ENCODE measurements around the gene CXCR4. TPM values are rescaled to one million over a fixed set of nuclear protein-coding genes. Genes with fewer than 3 reads are reported as not detected.

The CXCR4 gene
- total and polyA plus RNA-seq, 10 of the 15 experiments (the other 5 are each of a cell fraction or from before 2014, with no cell fraction given) = 31.1 to 749 (median 52.7) TPM

DNA sequence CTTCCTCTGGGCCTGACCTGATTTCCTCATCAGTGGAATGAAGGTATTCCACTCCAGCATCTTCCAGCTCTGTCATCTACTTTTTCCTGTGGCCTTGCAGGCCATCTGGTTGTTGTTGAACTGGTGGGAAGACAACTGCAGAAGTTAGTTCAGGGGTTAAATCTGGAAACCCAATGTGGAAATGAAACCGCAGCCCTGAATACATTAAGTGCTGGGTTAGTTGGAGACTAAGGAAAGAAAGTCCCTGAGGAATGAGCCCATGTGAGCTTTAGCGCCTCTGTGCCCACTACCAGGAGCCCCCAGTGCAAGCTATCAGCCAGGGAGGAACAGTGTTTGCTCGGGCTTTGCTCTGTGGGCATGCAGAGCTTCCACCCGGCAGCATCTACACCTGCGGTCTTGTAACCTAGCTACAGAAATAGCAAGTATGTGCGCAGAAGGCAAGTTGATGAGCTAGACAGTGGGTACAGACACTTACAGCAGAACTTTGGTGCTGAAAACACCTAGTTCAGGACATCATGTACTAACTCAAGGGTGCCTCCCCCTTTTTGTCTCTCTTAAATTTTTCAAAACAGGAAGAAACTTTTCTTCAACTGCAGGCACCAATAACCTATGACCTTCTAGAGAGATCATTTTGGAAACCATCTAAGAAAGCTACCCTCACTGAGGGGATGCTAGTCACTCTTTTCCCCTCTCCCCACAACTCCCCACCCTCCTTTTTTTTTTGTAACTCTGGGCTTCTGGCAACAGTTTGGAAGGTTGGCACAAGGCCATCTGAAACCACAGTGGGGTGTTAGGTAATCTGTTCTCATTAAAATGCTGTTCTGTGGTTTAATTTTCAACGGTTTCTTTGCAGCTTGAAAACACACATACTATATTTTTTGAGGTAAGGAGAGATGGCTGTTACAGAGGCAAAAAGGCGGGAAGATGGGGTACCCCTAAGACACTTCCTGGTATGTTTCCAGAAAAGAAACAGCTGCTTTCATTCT lies 18.3 kb upstream of the CXCR4 start (continued):
- TF ChIP-seq, protein P1, sequence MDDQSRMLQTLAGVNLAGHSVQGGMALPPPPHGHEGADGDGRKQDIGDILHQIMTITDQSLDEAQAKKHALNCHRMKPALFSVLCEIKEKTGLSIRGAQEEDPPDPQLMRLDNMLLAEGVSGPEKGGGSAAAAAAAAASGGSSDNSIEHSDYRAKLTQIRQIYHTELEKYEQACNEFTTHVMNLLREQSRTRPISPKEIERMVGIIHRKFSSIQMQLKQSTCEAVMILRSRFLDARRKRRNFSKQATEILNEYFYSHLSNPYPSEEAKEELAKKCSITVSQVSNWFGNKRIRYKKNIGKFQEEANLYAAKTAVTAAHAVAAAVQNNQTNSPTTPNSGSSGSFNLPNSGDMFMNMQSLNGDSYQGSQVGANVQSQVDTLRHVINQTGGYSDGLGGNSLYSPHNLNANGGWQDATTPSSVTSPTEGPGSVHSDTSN (IDR thresholded peaks at IDR 0.05; ENCODE audit: insufficient replicate concordance, low read depth, low read length) = no peak
- TF ChIP-seq TAF1 (IDR thresholded peaks at IDR 0.05; ENCODE audit: borderline replicate concordance, low read depth, low read length) (no peak), CHD1 (IDR thresholded peaks at IDR 0.05; ENCODE audit: low read depth, low read length) (peak; percentile 54; the same call in 1 of the 2 replicates), FOXM1 (IDR thresholded peaks at IDR 0.05; ENCODE audit: low read depth, low read length) (peak; percentile 47; the same call in 1 of the 2 replicates), SMARCA5 (IDR thresholded peaks at IDR 0.05) (no peak), IRF4 (IDR thresholded peaks at IDR 0.05; ENCODE audit: low read depth, low read length) (0 out of 2 replicates have a peak, but pooled peaks have one; percentile 47), KLF5 (IDR thresholded peaks at IDR 0.05; ENCODE audit: partially characterized antibody) (peak; percentile 78), EP300 (IDR thresholded peaks at IDR 0.05; ENCODE audit: borderline replicate concordance in 1 of 2, control insufficient read depth in 1 of 2, low read depth in 2 of 2, low read length in 2 of 2) (peak; percentile 97; a peak in 3 of 4 replicates)
- TF ChIP-seq, protein P2, sequence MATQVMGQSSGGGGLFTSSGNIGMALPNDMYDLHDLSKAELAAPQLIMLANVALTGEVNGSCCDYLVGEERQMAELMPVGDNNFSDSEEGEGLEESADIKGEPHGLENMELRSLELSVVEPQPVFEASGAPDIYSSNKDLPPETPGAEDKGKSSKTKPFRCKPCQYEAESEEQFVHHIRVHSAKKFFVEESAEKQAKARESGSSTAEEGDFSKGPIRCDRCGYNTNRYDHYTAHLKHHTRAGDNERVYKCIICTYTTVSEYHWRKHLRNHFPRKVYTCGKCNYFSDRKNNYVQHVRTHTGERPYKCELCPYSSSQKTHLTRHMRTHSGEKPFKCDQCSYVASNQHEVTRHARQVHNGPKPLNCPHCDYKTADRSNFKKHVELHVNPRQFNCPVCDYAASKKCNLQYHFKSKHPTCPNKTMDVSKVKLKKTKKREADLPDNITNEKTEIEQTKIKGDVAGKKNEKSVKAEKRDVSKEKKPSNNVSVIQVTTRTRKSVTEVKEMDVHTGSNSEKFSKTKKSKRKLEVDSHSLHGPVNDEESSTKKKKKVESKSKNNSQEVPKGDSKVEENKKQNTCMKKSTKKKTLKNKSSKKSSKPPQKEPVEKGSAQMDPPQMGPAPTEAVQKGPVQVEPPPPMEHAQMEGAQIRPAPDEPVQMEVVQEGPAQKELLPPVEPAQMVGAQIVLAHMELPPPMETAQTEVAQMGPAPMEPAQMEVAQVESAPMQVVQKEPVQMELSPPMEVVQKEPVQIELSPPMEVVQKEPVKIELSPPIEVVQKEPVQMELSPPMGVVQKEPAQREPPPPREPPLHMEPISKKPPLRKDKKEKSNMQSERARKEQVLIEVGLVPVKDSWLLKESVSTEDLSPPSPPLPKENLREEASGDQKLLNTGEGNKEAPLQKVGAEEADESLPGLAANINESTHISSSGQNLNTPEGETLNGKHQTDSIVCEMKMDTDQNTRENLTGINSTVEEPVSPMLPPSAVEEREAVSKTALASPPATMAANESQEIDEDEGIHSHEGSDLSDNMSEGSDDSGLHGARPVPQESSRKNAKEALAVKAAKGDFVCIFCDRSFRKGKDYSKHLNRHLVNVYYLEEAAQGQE (IDR thresholded peaks at IDR 0.05; ENCODE audit: low read depth, low read length) = no peak

All from GM12878 (cell line).